IMR-90 (cell line): Measurements from ENCODE around the gene LLPH. TPM values are rescaled to one million over a fixed set of nuclear protein-coding genes. Genes with fewer than 3 reads are reported as not detected.

Source experiments
- ATAC-seq: fragments of 200-7000 bp; cut with Tn5 transposase; 2 replicates; pipeline ENCODE4 v1.9.1; 2020; ENCODE audit warnings: low read depth, mild to moderate bottlenecking, moderate library complexity
- BruUV-seq: library from RNA; stranded (reverse); fragments of 400-500 nt; replicated peaks from 2 replicates; lab custom pipeline; 2021; lab: Mats Ljungman, UMichigan
- CTCF ChIA-PET: fragments of 300-600 bp; formaldehyde crosslinking; extraction: SDS; loops from one replicate; lab custom pipeline; 2021; ENCODE audit warnings: antibody characterized with exemption; lab: Yijun Ruan, JAX
- POLR2A ChIA-PET: fragments of 300-600 bp; sonication (Branson Sonifier 250); formaldehyde crosslinking; loops from one replicate; lab custom pipeline; 2022; ENCODE audit warnings: antibody characterized with exemption; ENCODE audit not compliant: unreplicated experiment; lab: Charles Lee
- DNase-seq: peaks from one replicate; pipeline ENCODE4 v3.0.0; 2013
- H2AFZ ChIP-seq: replicated peaks from 2 replicates; pipeline ENCODE3; 2013; ENCODE audit warnings: low read length, mild to moderate bottlenecking; ENCODE audit not compliant: poor library complexity
- H2AK5ac ChIP-seq: 2 replicates; pipeline ENCODE4 v1.6.1; 2013; ENCODE audit warnings: low read depth, low read length, inconsistent platforms
- H2AK9ac ChIP-seq: replicated peaks from 2 replicates; pipeline ENCODE3; 2013; ENCODE audit warnings: mild to moderate bottlenecking, low read depth, low read length, moderate library complexity; ENCODE audit not compliant: poor library complexity
- H2BK120ac ChIP-seq: 2 replicates; pipeline ENCODE4 v1.6.1; 2013; ENCODE audit warnings: low read depth, low read length, inconsistent platforms
- H2BK15ac ChIP-seq: 3 replicates; pipeline ENCODE4 v1.6.1; 2013; ENCODE audit warnings: low read depth, low read length, inconsistent platforms
- H2BK20ac ChIP-seq: 2 replicates; pipeline ENCODE4 v1.6.1; 2013; ENCODE audit warnings: low read depth, mild to moderate bottlenecking, inconsistent platforms, low read length, moderate library complexity
- H2BK5ac ChIP-seq: 2 replicates; pipeline ENCODE4 v1.6.1; 2013; ENCODE audit warnings: mild to moderate bottlenecking, low read depth, low read length, inconsistent platforms; ENCODE audit not compliant: poor library complexity, severe bottlenecking
- H3K14ac ChIP-seq: replicated peaks from 2 replicates; pipeline ENCODE4 v1.6.1; 2013; ENCODE audit warnings: low read depth, low read length, inconsistent platforms
- H3K18ac ChIP-seq: 2 replicates; pipeline ENCODE4 v1.6.1; 2013; ENCODE audit warnings: low read depth, low read length, control low read depth
- H3K23ac ChIP-seq: 2 replicates; pipeline ENCODE4 v1.6.1; 2013; ENCODE audit warnings: low read depth, low read length, inconsistent platforms
- H3K27ac ChIP-seq: 2 replicates; pipeline ENCODE4 v1.5.1; 2013; ENCODE audit warnings: mild to moderate bottlenecking, control low read depth, low read length; ENCODE audit not compliant: insufficient read depth
- H3K27me3 ChIP-seq: 2 replicates; pipeline ENCODE4 v1.6.1; 2013; ENCODE audit warnings: low read length; ENCODE audit not compliant: control insufficient read depth, insufficient read depth
- H3K36me3 ChIP-seq: 2 replicates; pipeline ENCODE4 v1.6.1; 2013; ENCODE audit warnings: low read length, mixed read lengths; ENCODE audit not compliant: control insufficient read depth, insufficient read depth
- H3K4ac ChIP-seq: 2 replicates; pipeline ENCODE4 v1.6.1; 2013; ENCODE audit warnings: low read depth, low read length, inconsistent platforms
- H3K4me1 ChIP-seq: 2 replicates; pipeline ENCODE4 v1.6.1; 2013; ENCODE audit warnings: low read length, mixed read lengths; ENCODE audit not compliant: control insufficient read depth, insufficient read depth
- H3K4me2 ChIP-seq: 2 replicates; pipeline ENCODE4 v1.6.1; 2013; ENCODE audit warnings: low read depth, mild to moderate bottlenecking, control low read depth, low read length, moderate library complexity
- H3K4me3 ChIP-seq: 2 replicates; pipeline ENCODE4 v1.5.1; 2013; ENCODE audit warnings: low read depth, mild to moderate bottlenecking, control low read depth, low read length, moderate library complexity; ENCODE audit not compliant: insufficient read depth
- H3K56ac ChIP-seq: 2 replicates; pipeline ENCODE4 v1.6.1; 2013; ENCODE audit warnings: low read length, inconsistent platforms; ENCODE audit not compliant: insufficient read depth; ENCODE audit errors: extremely low read depth
- H3K79me1 ChIP-seq, 2 experiments: 2 replicates each; pipeline ENCODE4 v1.6.1; 2013; ENCODE audit warnings: low read length in 2 of 2, inconsistent platforms in 1 of 2, low read depth in 1 of 2
- H3K9ac ChIP-seq: 2 replicates; pipeline ENCODE4 v1.6.1; 2013; ENCODE audit warnings: low read depth, low read length, control low read depth
- H3K9me1 ChIP-seq: 2 replicates; pipeline ENCODE4 v1.6.1; 2013; ENCODE audit warnings: low read length, inconsistent platforms; ENCODE audit not compliant: insufficient read depth
- H3K9me3 ChIP-seq: 2 replicates; pipeline ENCODE4 v1.6.1; 2013; ENCODE audit warnings: low read length; ENCODE audit not compliant: control insufficient read depth, insufficient read depth
- H4K20me1 ChIP-seq: 2 replicates; pipeline ENCODE4 v1.6.1; 2013; ENCODE audit warnings: low read length, inconsistent platforms; ENCODE audit not compliant: insufficient read depth
- H4K5ac ChIP-seq: 2 replicates; pipeline ENCODE4 v1.6.1; 2013; ENCODE audit warnings: mild to moderate bottlenecking, low read depth, low read length, control low read depth
- H4K8ac ChIP-seq, 2 experiments: 2 replicates each; pipeline ENCODE4 v1.6.1; 2013; ENCODE audit warnings: low read depth in 2 of 2, low read length in 2 of 2, control low read depth in 1 of 2, inconsistent platforms in 1 of 2
- H4K91ac ChIP-seq: 2 replicates; pipeline ENCODE4 v1.6.1; 2013; ENCODE audit warnings: low read depth, low read length, inconsistent platforms; ENCODE audit not compliant: insufficient read depth
- BHLHE40 ChIP-seq: fragments of 150-350 bp; IDR thresholded peaks from 2 replicates; pipeline ENCODE4 v1.6.1; 2016; ENCODE audit warnings: mild to moderate bottlenecking, low read depth, low read length
- CEBPB ChIP-seq: IDR thresholded peaks from 2 replicates; pipeline ENCODE4 v1.6.1; 2012; ENCODE audit warnings: low read depth, low read length, improper control_type of control experiment
- CHD1 ChIP-seq: IDR thresholded peaks from 2 replicates; pipeline ENCODE4 v1.6.1; 2012; ENCODE audit warnings: low read depth, low read length, improper control_type of control experiment
- CTCF ChIP-seq: conservative IDR thresholded peaks from 2 replicates; pipeline ENCODE4 v1.5.1; 2012; ENCODE audit warnings: mild to moderate bottlenecking, low read depth, low read length, improper control_type of control experiment
- ELK1 ChIP-seq: fragments of 150-350 bp; IDR thresholded peaks from 2 replicates; pipeline ENCODE4 v1.6.1; 2016; ENCODE audit warnings: low read depth, mild to moderate bottlenecking, low read length, moderate library complexity, borderline replicate concordance
- FOS ChIP-seq: fragments of 150-350 bp; IDR thresholded peaks from 2 replicates; pipeline ENCODE4 v1.6.1; 2016; ENCODE audit warnings: low read depth, low read length
- MAFK ChIP-seq: IDR thresholded peaks from 2 replicates; pipeline ENCODE4 v1.6.1; 2012; ENCODE audit warnings: low read depth, low read length, improper control_type of control experiment
- MAZ ChIP-seq: IDR thresholded peaks from 2 replicates; pipeline ENCODE4 v1.6.1; 2012; ENCODE audit warnings: low read depth, mild to moderate bottlenecking, low read length, improper control_type of control experiment, moderate library complexity, borderline replicate concordance
- MXI1 ChIP-seq: IDR thresholded peaks from 2 replicates; pipeline ENCODE4 v1.6.1; 2012; ENCODE audit warnings: low read depth, mild to moderate bottlenecking, low read length, moderate library complexity, borderline replicate concordance
- NFE2L2 ChIP-seq: fragments of 150-350 bp; IDR thresholded peaks from 2 replicates; pipeline ENCODE4 v1.6.1; 2016; ENCODE audit warnings: low read depth, mild to moderate bottlenecking, low read length
- POLR2A ChIP-seq: IDR thresholded peaks from 2 replicates; pipeline ENCODE4 v1.6.1; 2012; ENCODE audit warnings: mild to moderate bottlenecking, low read depth, low read length
- RAD21 ChIP-seq: IDR thresholded peaks from 2 replicates; pipeline ENCODE4 v1.6.1; 2012; ENCODE audit warnings: low read length, improper control_type of control experiment
- RCOR1 ChIP-seq: IDR thresholded peaks from 2 replicates; pipeline ENCODE4 v1.6.1; 2012; ENCODE audit warnings: mild to moderate bottlenecking, low read length, improper control_type of control experiment; ENCODE audit not compliant: insufficient replicate concordance
- RFX5 ChIP-seq: IDR thresholded peaks from 2 replicates; pipeline ENCODE4 v1.8.0; 2012; ENCODE audit warnings: low read depth, mild to moderate bottlenecking, low read length, moderate library complexity
- SMC3 ChIP-seq: fragments of 150-350 bp; IDR thresholded peaks from 2 replicates; pipeline ENCODE4 v1.6.1; 2016; ENCODE audit warnings: low read depth, mild to moderate bottlenecking, antibody characterized with exemption, low read length, moderate library complexity
- dilution Hi-C: fragments of 300-500 bp; cut with HindIII; formaldehyde crosslinking; loops from one replicate; pipeline ENCODE4 v1.14.3; 2018; ENCODE audit warnings: low sequenced_read_pairs; ENCODE audit not compliant: unreplicated experiment
- in situ Hi-C: fragments of 300-500 bp; cut with MboI; formaldehyde crosslinking; loops from 3 replicates; pipeline ENCODE4 v1.14.3; 2019; ENCODE audit warnings: low sequenced_read_pairs, inconsistent platforms, mixed read lengths
- intact Hi-C: fragments of 100-400 bp; cut with micrococcal nuclease; formaldehyde crosslinking; loops from 2 replicates; pipeline ENCODE4 v1.10.0; 2022
- polyA plus RNA-seq, 3 experiments: library from polyadenylated mRNA; depleted of rRNA; stranded (reverse); fragments of >200 nt; gene quantifications; 2 replicates each; pipeline ENCODE4 v1.2.3, GENCODE V29; 2012; ENCODE audit warnings: low replicate concordance in 1 of 3
- total RNA-seq: library from RNA; depleted of rRNA; stranded (reverse); fragments of >200 nt; gene quantifications from 2 replicates; pipeline ENCODE4 v1.2.3, GENCODE V29; 2012
- TF ChIP-seq, protein P1 (sequence below): fragments of 150-350 bp; IDR thresholded peaks from 2 replicates; pipeline ENCODE4 v1.6.1; 2017; ENCODE audit warnings: mild to moderate bottlenecking, antibody characterized with exemption, low read length, low read depth

Gene LLPH
- total and polyA plus RNA-seq, 2 of the 4 experiments (the other 2 are of a cell fraction), result 2.7 to 17.0 TPM

- no peak overlapping the region for H3K27ac ChIP-seq
- H3K18ac ChIP-seq, result no peak overlapping the region
- H3K27me3 ChIP-seq, result no peaks in the 10 kb centered on the region
- no peak overlapping the region for H2BK15ac ChIP-seq
- H3K9me3 ChIP-seq, result no peaks in the 10 kb centered on the region
- peak; percentile 61 for DNase-seq
- intact Hi-C loops, result loop anchor here (10.0 kb wide), 1 partner anchor 1930 kb away; the partner anchor contains the start of gene KICS2
- ATAC-seq, result peak; percentile 68
- H2BK5ac ChIP-seq, result no peak overlapping the region
- no peaks in the 10 kb centered on the region; the same call in 1 of the 2 replicates for H4K20me1 ChIP-seq
- no peak overlapping the region for H2BK20ac ChIP-seq
- H3K36me3 ChIP-seq, result peaks cover 8% of the 10 kb centered on the region
- TF ChIP-seq RCOR1 (no peak), CEBPB (no peak), NFE2L2 (no peak), RAD21 (no peak), POLR2A (no peak), MXI1 (no peak), CHD1 (no peak), CTCF (no peak), SMC3 (no peak), ELK1 (no peak), MAFK (no peak), MAZ (no peak), BHLHE40 (no peak), RFX5 (no peak), FOS (no peak)
- TF ChIP-seq, protein P1, sequence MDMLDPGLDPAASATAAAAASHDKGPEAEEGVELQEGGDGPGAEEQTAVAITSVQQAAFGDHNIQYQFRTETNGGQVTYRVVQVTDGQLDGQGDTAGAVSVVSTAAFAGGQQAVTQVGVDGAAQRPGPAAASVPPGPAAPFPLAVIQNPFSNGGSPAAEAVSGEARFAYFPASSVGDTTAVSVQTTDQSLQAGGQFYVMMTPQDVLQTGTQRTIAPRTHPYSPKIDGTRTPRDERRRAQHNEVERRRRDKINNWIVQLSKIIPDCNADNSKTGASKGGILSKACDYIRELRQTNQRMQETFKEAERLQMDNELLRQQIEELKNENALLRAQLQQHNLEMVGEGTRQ, result no peak
- H3K9me1 ChIP-seq, result 0 out of 2 replicates have a peak, but pooled peaks cover 3% of the 10 kb centered on the region
- H3K56ac ChIP-seq, result no peak overlapping the region
- H3K14ac ChIP-seq, result no peak overlapping the region
- no peak overlapping the region for H3K23ac ChIP-seq
- dilution Hi-C loops, result no loop called here
- POLR2A ChIA-PET, result no interaction called here
- no peak overlapping the region for H4K8ac ChIP-seq
- no peak overlapping the region for H4K5ac ChIP-seq
- in situ Hi-C loops, result loop anchor here (25.0 kb wide), 1 partner anchor 258 kb away; no protein-coding TSS in a partner anchor
- no peak overlapping the region for H2AFZ ChIP-seq
- H2AK5ac ChIP-seq, result no peak overlapping the region
- H3K4ac ChIP-seq, result no peak overlapping the region
- no peak overlapping the region for H4K91ac ChIP-seq
- H3K4me2 ChIP-seq, result no peak overlapping the region
- BruUV-seq, result no TSS peak
- no peaks in the 10 kb centered on the region for H3K4me1 ChIP-seq
- H3K4me3 ChIP-seq, result no peak overlapping the region
- H3K79me1 ChIP-seq, result peaks cover 25 to 39% of the 10 kb centered on the region in 2 experiments
- no peak overlapping the region for H2BK120ac ChIP-seq
- CTCF ChIA-PET, result no interaction called here
- H2AK9ac ChIP-seq, result no peak overlapping the region
- H3K9ac ChIP-seq, result no peak overlapping the region
Measured at GRCh38 chr12:66154776-66155175, 24.2 kb upstream of the LLPH start.
